IMR-90 (cell line): ENCODE measurements around the gene CD38. TPM values are rescaled to one million over a fixed set of nuclear protein-coding genes. Genes with fewer than 3 reads are reported as not detected.

Source experiments
- ATAC-seq: fragments of 200-7000 bp; cut with Tn5 transposase; 2 replicates; pipeline ENCODE4 v1.9.1; 2020; ENCODE audit warnings: low read depth, mild to moderate bottlenecking, moderate library complexity
- BruUV-seq: library from RNA; stranded (reverse); fragments of 400-500 nt; replicated peaks from 2 replicates; lab custom pipeline; 2021; lab: Mats Ljungman, UMichigan
- CTCF ChIA-PET: fragments of 300-600 bp; formaldehyde crosslinking; extraction: SDS; loops from one replicate; lab custom pipeline; 2021; ENCODE audit warnings: antibody characterized with exemption; lab: Yijun Ruan, JAX
- POLR2A ChIA-PET: fragments of 300-600 bp; sonication (Branson Sonifier 250); formaldehyde crosslinking; loops from one replicate; lab custom pipeline; 2022; ENCODE audit warnings: antibody characterized with exemption; ENCODE audit not compliant: unreplicated experiment; lab: Charles Lee
- DNase-seq: peaks from one replicate; pipeline ENCODE4 v3.0.0; 2013
- H2AFZ ChIP-seq: replicated peaks from 2 replicates; pipeline ENCODE3; 2013; ENCODE audit warnings: low read length, mild to moderate bottlenecking; ENCODE audit not compliant: poor library complexity
- H2AK5ac ChIP-seq: 2 replicates; pipeline ENCODE4 v1.6.1; 2013; ENCODE audit warnings: low read depth, low read length, inconsistent platforms
- H2AK9ac ChIP-seq: replicated peaks from 2 replicates; pipeline ENCODE3; 2013; ENCODE audit warnings: mild to moderate bottlenecking, low read depth, low read length, moderate library complexity; ENCODE audit not compliant: poor library complexity
- H2BK120ac ChIP-seq: 2 replicates; pipeline ENCODE4 v1.6.1; 2013; ENCODE audit warnings: low read depth, low read length, inconsistent platforms
- H2BK15ac ChIP-seq: 3 replicates; pipeline ENCODE4 v1.6.1; 2013; ENCODE audit warnings: low read depth, low read length, inconsistent platforms
- H2BK20ac ChIP-seq: 2 replicates; pipeline ENCODE4 v1.6.1; 2013; ENCODE audit warnings: low read depth, mild to moderate bottlenecking, inconsistent platforms, low read length, moderate library complexity
- H2BK5ac ChIP-seq: 2 replicates; pipeline ENCODE4 v1.6.1; 2013; ENCODE audit warnings: mild to moderate bottlenecking, low read depth, low read length, inconsistent platforms; ENCODE audit not compliant: poor library complexity, severe bottlenecking
- H3K14ac ChIP-seq: replicated peaks from 2 replicates; pipeline ENCODE4 v1.6.1; 2013; ENCODE audit warnings: low read depth, low read length, inconsistent platforms
- H3K18ac ChIP-seq: 2 replicates; pipeline ENCODE4 v1.6.1; 2013; ENCODE audit warnings: low read depth, low read length, control low read depth
- H3K23ac ChIP-seq: 2 replicates; pipeline ENCODE4 v1.6.1; 2013; ENCODE audit warnings: low read depth, low read length, inconsistent platforms
- H3K27ac ChIP-seq: 2 replicates; pipeline ENCODE4 v1.5.1; 2013; ENCODE audit warnings: mild to moderate bottlenecking, control low read depth, low read length; ENCODE audit not compliant: insufficient read depth
- H3K27me3 ChIP-seq: 2 replicates; pipeline ENCODE4 v1.6.1; 2013; ENCODE audit warnings: low read length; ENCODE audit not compliant: control insufficient read depth, insufficient read depth
- H3K36me3 ChIP-seq: 2 replicates; pipeline ENCODE4 v1.6.1; 2013; ENCODE audit warnings: low read length, mixed read lengths; ENCODE audit not compliant: control insufficient read depth, insufficient read depth
- H3K4ac ChIP-seq: 2 replicates; pipeline ENCODE4 v1.6.1; 2013; ENCODE audit warnings: low read depth, low read length, inconsistent platforms
- H3K4me1 ChIP-seq: 2 replicates; pipeline ENCODE4 v1.6.1; 2013; ENCODE audit warnings: low read length, mixed read lengths; ENCODE audit not compliant: control insufficient read depth, insufficient read depth
- H3K4me2 ChIP-seq: 2 replicates; pipeline ENCODE4 v1.6.1; 2013; ENCODE audit warnings: low read depth, mild to moderate bottlenecking, control low read depth, low read length, moderate library complexity
- H3K4me3 ChIP-seq: 2 replicates; pipeline ENCODE4 v1.5.1; 2013; ENCODE audit warnings: low read depth, mild to moderate bottlenecking, control low read depth, low read length, moderate library complexity; ENCODE audit not compliant: insufficient read depth
- H3K56ac ChIP-seq: 2 replicates; pipeline ENCODE4 v1.6.1; 2013; ENCODE audit warnings: low read length, inconsistent platforms; ENCODE audit not compliant: insufficient read depth; ENCODE audit errors: extremely low read depth
- H3K79me1 ChIP-seq, 2 experiments: 2 replicates each; pipeline ENCODE4 v1.6.1; 2013; ENCODE audit warnings: low read length in 2 of 2, inconsistent platforms in 1 of 2, low read depth in 1 of 2
- H3K9ac ChIP-seq: 2 replicates; pipeline ENCODE4 v1.6.1; 2013; ENCODE audit warnings: low read depth, low read length, control low read depth
- H3K9me1 ChIP-seq: 2 replicates; pipeline ENCODE4 v1.6.1; 2013; ENCODE audit warnings: low read length, inconsistent platforms; ENCODE audit not compliant: insufficient read depth
- H3K9me3 ChIP-seq: 2 replicates; pipeline ENCODE4 v1.6.1; 2013; ENCODE audit warnings: low read length; ENCODE audit not compliant: control insufficient read depth, insufficient read depth
- H4K20me1 ChIP-seq: 2 replicates; pipeline ENCODE4 v1.6.1; 2013; ENCODE audit warnings: low read length, inconsistent platforms; ENCODE audit not compliant: insufficient read depth
- H4K5ac ChIP-seq: 2 replicates; pipeline ENCODE4 v1.6.1; 2013; ENCODE audit warnings: mild to moderate bottlenecking, low read depth, low read length, control low read depth
- H4K8ac ChIP-seq, 2 experiments: 2 replicates each; pipeline ENCODE4 v1.6.1; 2013; ENCODE audit warnings: low read depth in 2 of 2, low read length in 2 of 2, control low read depth in 1 of 2, inconsistent platforms in 1 of 2
- H4K91ac ChIP-seq: 2 replicates; pipeline ENCODE4 v1.6.1; 2013; ENCODE audit warnings: low read depth, low read length, inconsistent platforms; ENCODE audit not compliant: insufficient read depth
- BHLHE40 ChIP-seq: fragments of 150-350 bp; IDR thresholded peaks from 2 replicates; pipeline ENCODE4 v1.6.1; 2016; ENCODE audit warnings: mild to moderate bottlenecking, low read depth, low read length
- CEBPB ChIP-seq: IDR thresholded peaks from 2 replicates; pipeline ENCODE4 v1.6.1; 2012; ENCODE audit warnings: low read depth, low read length, improper control_type of control experiment
- CHD1 ChIP-seq: IDR thresholded peaks from 2 replicates; pipeline ENCODE4 v1.6.1; 2012; ENCODE audit warnings: low read depth, low read length, improper control_type of control experiment
- CTCF ChIP-seq: conservative IDR thresholded peaks from 2 replicates; pipeline ENCODE4 v1.5.1; 2012; ENCODE audit warnings: mild to moderate bottlenecking, low read depth, low read length, improper control_type of control experiment
- ELK1 ChIP-seq: fragments of 150-350 bp; IDR thresholded peaks from 2 replicates; pipeline ENCODE4 v1.6.1; 2016; ENCODE audit warnings: low read depth, mild to moderate bottlenecking, low read length, moderate library complexity, borderline replicate concordance
- FOS ChIP-seq: fragments of 150-350 bp; IDR thresholded peaks from 2 replicates; pipeline ENCODE4 v1.6.1; 2016; ENCODE audit warnings: low read depth, low read length
- MAFK ChIP-seq: IDR thresholded peaks from 2 replicates; pipeline ENCODE4 v1.6.1; 2012; ENCODE audit warnings: low read depth, low read length, improper control_type of control experiment
- MAZ ChIP-seq: IDR thresholded peaks from 2 replicates; pipeline ENCODE4 v1.6.1; 2012; ENCODE audit warnings: low read depth, mild to moderate bottlenecking, low read length, improper control_type of control experiment, moderate library complexity, borderline replicate concordance
- MXI1 ChIP-seq: IDR thresholded peaks from 2 replicates; pipeline ENCODE4 v1.6.1; 2012; ENCODE audit warnings: low read depth, mild to moderate bottlenecking, low read length, moderate library complexity, borderline replicate concordance
- NFE2L2 ChIP-seq: fragments of 150-350 bp; IDR thresholded peaks from 2 replicates; pipeline ENCODE4 v1.6.1; 2016; ENCODE audit warnings: low read depth, mild to moderate bottlenecking, low read length
- POLR2A ChIP-seq: IDR thresholded peaks from 2 replicates; pipeline ENCODE4 v1.6.1; 2012; ENCODE audit warnings: mild to moderate bottlenecking, low read depth, low read length
- RAD21 ChIP-seq: IDR thresholded peaks from 2 replicates; pipeline ENCODE4 v1.6.1; 2012; ENCODE audit warnings: low read length, improper control_type of control experiment
- RCOR1 ChIP-seq: IDR thresholded peaks from 2 replicates; pipeline ENCODE4 v1.6.1; 2012; ENCODE audit warnings: mild to moderate bottlenecking, low read length, improper control_type of control experiment; ENCODE audit not compliant: insufficient replicate concordance
- RFX5 ChIP-seq: IDR thresholded peaks from 2 replicates; pipeline ENCODE4 v1.8.0; 2012; ENCODE audit warnings: low read depth, mild to moderate bottlenecking, low read length, moderate library complexity
- SMC3 ChIP-seq: fragments of 150-350 bp; IDR thresholded peaks from 2 replicates; pipeline ENCODE4 v1.6.1; 2016; ENCODE audit warnings: low read depth, mild to moderate bottlenecking, antibody characterized with exemption, low read length, moderate library complexity
- WGBS, 2 experiments: methylation state at CpG; one replicate each; pipeline versions ENCODE4 v1.1.5 to v1.1.7; 2013; ENCODE audit warnings: missing lambda C conversion rate in 2 of 2; ENCODE audit not compliant: insufficient read length in 1 of 2; ENCODE audit errors: extremely low coverage in 2 of 2; 5-methylcytosine and 5-hydroxymethylcytosine counted together
- dilution Hi-C: fragments of 300-500 bp; cut with HindIII; formaldehyde crosslinking; loops from one replicate; pipeline ENCODE4 v1.14.3; 2018; ENCODE audit warnings: low sequenced_read_pairs; ENCODE audit not compliant: unreplicated experiment
- in situ Hi-C: fragments of 300-500 bp; cut with MboI; formaldehyde crosslinking; loops from 3 replicates; pipeline ENCODE4 v1.14.3; 2019; ENCODE audit warnings: low sequenced_read_pairs, inconsistent platforms, mixed read lengths
- intact Hi-C: fragments of 100-400 bp; cut with micrococcal nuclease; formaldehyde crosslinking; loops from 2 replicates; pipeline ENCODE4 v1.10.0; 2022
- polyA plus RNA-seq, 3 experiments: library from polyadenylated mRNA; depleted of rRNA; stranded (reverse); fragments of >200 nt; gene quantifications; 2 replicates each; pipeline ENCODE4 v1.2.3, GENCODE V29; 2012; ENCODE audit warnings: low replicate concordance in 1 of 3
- total RNA-seq: library from RNA; depleted of rRNA; stranded (reverse); fragments of >200 nt; gene quantifications from 2 replicates; pipeline ENCODE4 v1.2.3, GENCODE V29; 2012
- TF ChIP-seq, protein P1 (sequence below): fragments of 150-350 bp; IDR thresholded peaks from 2 replicates; pipeline ENCODE4 v1.6.1; 2017; ENCODE audit warnings: mild to moderate bottlenecking, antibody characterized with exemption, low read length, low read depth

The CD38 gene
- total and polyA plus RNA-seq, 2 of the 4 experiments (the other 2 are of a cell fraction), result not detected

GRCh38 chr4:15875663-15876460 lies 97.7 kb downstream of the CD38 start:
- peaks cover 6% of the 10 kb centered on the region for H3K9me3 ChIP-seq
- no peak overlapping the region for H2BK5ac ChIP-seq
- peaks cover 28% of the 10 kb centered on the region for H3K27me3 ChIP-seq
- intact Hi-C loops (no loop called here), in situ Hi-C loops (no loop called here), dilution Hi-C loops (no loop called here)
- H3K9ac ChIP-seq, result no peak overlapping the region
- H2BK15ac ChIP-seq, result no peak overlapping the region
- no peaks in the 10 kb centered on the region for H3K79me1 ChIP-seq
- H4K20me1 ChIP-seq, result no peaks in the 10 kb centered on the region
- ATAC-seq, result no peak
- no peak overlapping the region for H3K27ac ChIP-seq
- TF ChIP-seq ELK1, result no peak
- no peak for TF ChIP-seq POLR2A
- no peak for TF ChIP-seq CTCF
- TF ChIP-seq MXI1, result no peak
- no peak for TF ChIP-seq RAD21
- TF ChIP-seq FOS, result no peak
- TF ChIP-seq RFX5, result no peak
- no peak for TF ChIP-seq CEBPB
- no peak for TF ChIP-seq MAFK
- TF ChIP-seq SMC3, result no peak
- no peak for TF ChIP-seq NFE2L2
- no peak for TF ChIP-seq RCOR1
- TF ChIP-seq BHLHE40, result no peak
- no peak for TF ChIP-seq MAZ
- no peak for TF ChIP-seq CHD1
- TF ChIP-seq, protein P1, sequence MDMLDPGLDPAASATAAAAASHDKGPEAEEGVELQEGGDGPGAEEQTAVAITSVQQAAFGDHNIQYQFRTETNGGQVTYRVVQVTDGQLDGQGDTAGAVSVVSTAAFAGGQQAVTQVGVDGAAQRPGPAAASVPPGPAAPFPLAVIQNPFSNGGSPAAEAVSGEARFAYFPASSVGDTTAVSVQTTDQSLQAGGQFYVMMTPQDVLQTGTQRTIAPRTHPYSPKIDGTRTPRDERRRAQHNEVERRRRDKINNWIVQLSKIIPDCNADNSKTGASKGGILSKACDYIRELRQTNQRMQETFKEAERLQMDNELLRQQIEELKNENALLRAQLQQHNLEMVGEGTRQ, result no peak
- H2BK20ac ChIP-seq, result no peak overlapping the region
- H3K4ac ChIP-seq, result no peak overlapping the region
- H3K4me1 ChIP-seq, result no peaks in the 10 kb centered on the region
- H3K4me2 ChIP-seq, result no peak overlapping the region
- POLR2A ChIA-PET, result no interaction called here
- H4K91ac ChIP-seq, result no peak overlapping the region
- H3K23ac ChIP-seq, result no peak overlapping the region
- H3K36me3 ChIP-seq, result no peaks in the 10 kb centered on the region
- DNase-seq, result no peak
- no peak overlapping the region for H3K4me3 ChIP-seq
- H3K56ac ChIP-seq, result no peak overlapping the region
- no peak overlapping the region for H3K14ac ChIP-seq
- no peak overlapping the region for H2BK120ac ChIP-seq
- WGBS, 2 experiments, result no CpG with 5 or more reads among the region's 5 CpGs
- H4K8ac ChIP-seq, result no peak overlapping the region
- no TSS peak for BruUV-seq
- H2AFZ ChIP-seq, result no peak overlapping the region
- CTCF ChIA-PET, result no interaction called here
- no peak overlapping the region for H2AK9ac ChIP-seq
- no peak overlapping the region for H2AK5ac ChIP-seq
- no peak overlapping the region for H4K5ac ChIP-seq
- H3K9me1 ChIP-seq, result no peaks in the 10 kb centered on the region
- H3K18ac ChIP-seq, result no peak overlapping the region
